ENCODE results near the gene NRM. TPM values are rescaled to one million over a fixed set of nuclear protein-coding genes. Genes with fewer than 3 reads are reported as not detected.
"Not testable (repeated sequence)": the region's sequence is repeated elsewhere in the genome, so short reads cannot be mapped to it uniquely, and the experiment has no call there.

The NRM gene
- total RNA-seq (2014; rRNA removed; shearing (Covaris generic)): 7.5 and 7.8 TPM in 2 replicates

GRCh38 chr6:30690403-30691207 is at the start of gene NRM:
TSS of gene NRM (minus strand) at chr6:30690984. CDS start at chr6:30690974, 10 bp downstream.
- peak; percentile 94 for DNase-seq (ENCODE audit: low read depth)

- no peak for DNase-seq (ENCODE audit: low read depth)
Measured at GRCh38 chr6:30740540-30740870, 49.7 kb upstream of the NRM start.

GRCh38 chr6:30738532-30738931 is 47.7 kb upstream of the NRM start:
- DNase-seq (ENCODE audit: low read depth): no peak

- DNase-seq (ENCODE audit: low read depth): no peak
Measured at GRCh38 chr6:30735668-30736314, 45.0 kb upstream of the NRM start.

- DNase-seq (ENCODE audit: low read depth): no peak
Measured at GRCh38 chr6:30732237-30732943, 41.6 kb upstream of the NRM start.

GRCh38 chr6:30730601-30731435 is 40.0 kb upstream of the NRM start:
- peak; percentile 73 for DNase-seq (ENCODE audit: low read depth)

- DNase-seq (ENCODE audit: low read depth): peak; percentile 51
Measured at GRCh38 chr6:30727920-30728553, 37.3 kb upstream of the NRM start.

- DNase-seq (ENCODE audit: low read depth): peak; percentile 39
Measured at GRCh38 chr6:30726506-30727413, 36.0 kb upstream of the NRM start.

- peak; percentile 86 for DNase-seq (ENCODE audit: low read depth)
Measured at GRCh38 chr6:30725713-30726505, 35.1 kb upstream of the NRM start.

GRCh38 chr6:30724906-30725667 is 34.3 kb upstream of the NRM start:
- no peak for DNase-seq (ENCODE audit: low read depth)

- not testable (repeated sequence) for DNase-seq (ENCODE audit: low read depth)
Measured at GRCh38 chr6:30723843-30724741, 33.3 kb upstream of the NRM start.

- not testable (repeated sequence) for DNase-seq (ENCODE audit: low read depth)
Measured at GRCh38 chr6:30723159-30723842, 32.5 kb upstream of the NRM start.

- peak; percentile 83 for DNase-seq (ENCODE audit: low read depth)
Measured at GRCh38 chr6:30722280-30723112, 31.7 kb upstream of the NRM start.

- not testable (repeated sequence) for DNase-seq (ENCODE audit: low read depth)
Measured at GRCh38 chr6:30722025-30722279, 31.2 kb upstream of the NRM start.

- peak; percentile 95 for DNase-seq (ENCODE audit: low read depth)
Measured at GRCh38 chr6:30721198-30722024, 30.6 kb upstream of the NRM start.

Measured in Daoy (cell line).